ENCODE results near the gene AEBP1.
A peak's percentile ranks its signal among the peaks of the same experiment; 100 is the strongest.
"Not testable (repeated sequence)": the region's sequence is repeated elsewhere in the genome, so short reads cannot be mapped to it uniquely, and the experiment has no call there.

Gene AEBP1

GRCh38 chr7:44117801-44118429 is 13.8 kb downstream of the AEBP1 start:
- no peak for DNase-seq (ENCODE audit: low spot score)

- no peak for DNase-seq (ENCODE audit: low spot score)
Measured at GRCh38 chr7:44119829-44120380, 15.8 kb downstream of the AEBP1 start.

GRCh38 chr7:44120395-44120794 is 16.2 kb downstream of the AEBP1 start:
- no peak for DNase-seq (ENCODE audit: low spot score)

GRCh38 chr7:44121761-44122420 is 17.7 kb downstream of the AEBP1 start:
- DNase-seq (ENCODE audit: low spot score), result no peak

- no peak for DNase-seq (ENCODE audit: low spot score)
Measured at GRCh38 chr7:44122529-44122928, 18.4 kb downstream of the AEBP1 start.

GRCh38 chr7:44123190-44124003 is 19.3 kb downstream of the AEBP1 start, which contains the start of gene POLD2:
TSS of gene POLD2 (minus strand) at chr7:44123548. CDS start at chr7:44122053, 1,495 bp downstream.
- DNase-seq (ENCODE audit: low spot score), result peak; percentile 95

- no peak for DNase-seq (ENCODE audit: low spot score)
Measured at GRCh38 chr7:44124822-44125202, 20.7 kb downstream of the AEBP1 start.

- not testable (repeated sequence) for DNase-seq (ENCODE audit: low spot score)
Measured at GRCh38 chr7:44126574-44126973, 22.4 kb downstream of the AEBP1 start.

- DNase-seq (ENCODE audit: low spot score), result no peak
Measured at GRCh38 chr7:44127161-44127560, 23.0 kb downstream of the AEBP1 start.

GRCh38 chr7:44128721-44129582 is 24.8 kb downstream of the AEBP1 start:
- DNase-seq (ENCODE audit: low spot score), result no peak

- no peak for DNase-seq (ENCODE audit: low spot score)
Measured at GRCh38 chr7:44131173-44132029, 27.3 kb downstream of the AEBP1 start.

GRCh38 chr7:44132039-44132438 is 27.9 kb downstream of the AEBP1 start:
- no peak for DNase-seq (ENCODE audit: low spot score)

- no peak for DNase-seq (ENCODE audit: low spot score)
Measured at GRCh38 chr7:44133295-44133694, 29.1 kb downstream of the AEBP1 start.

GRCh38 chr7:44134943-44135628 is 30.9 kb downstream of the AEBP1 start:
- DNase-seq (ENCODE audit: low spot score), result no peak

- no peak for DNase-seq (ENCODE audit: low spot score)
Measured at GRCh38 chr7:44136731-44137130, 32.6 kb downstream of the AEBP1 start.

- DNase-seq (ENCODE audit: low spot score), result no peak
Measured at GRCh38 chr7:44138698-44139097, 34.6 kb downstream of the AEBP1 start.

- no peak for DNase-seq (ENCODE audit: low spot score)
Measured at GRCh38 chr7:44139311-44140010, 35.3 kb downstream of the AEBP1 start.

- DNase-seq (ENCODE audit: low spot score), result no peak
Measured at GRCh38 chr7:44140341-44140740, 36.2 kb downstream of the AEBP1 start.

- no peak for DNase-seq (ENCODE audit: low spot score)
Measured at GRCh38 chr7:44141221-44141850, 37.2 kb downstream of the AEBP1 start, which contains the start of gene MYL7. TSS of gene MYL7 (minus strand) at chr7:44141332. CDS start at chr7:44141305, 27 bp downstream.

Data from pons (tissue), 1 donor.